Measurements from ENCODE around the gene SHANK3. TPM values are rescaled to one million over a fixed set of nuclear protein-coding genes. Genes with fewer than 3 reads are reported as not detected.

The SHANK3 gene
- polyA plus RNA-seq, 1 of the 3 experiments (the other 2 are of a cell fraction) = 1.5 TPM

GRCh38 chr22:50713571-50714056 lies 41.0 kb downstream of the SHANK3 start:
- Histone ChIP-seq H3K27me3 (ENCODE audit: insufficient read depth) (no peaks in the 10 kb centered on the region), H3F3A (replicated peaks; ENCODE audit: insufficient read depth) (no peaks in the 10 kb centered on the region), H3K9ac (no peak overlapping the region), H3K9me3 (no peaks in the 10 kb centered on the region), H3K36me3 (replicated peaks in 1 of 2; ENCODE audit: control insufficient read depth in 1 of 2, insufficient read depth in 2 of 2, low read length in 1 of 2) (no peaks in the 10 kb centered on the region), H4K20me1 (ENCODE audit: insufficient read depth) (no peaks in the 10 kb centered on the region), H3K4me2 (no peak overlapping the region), H3K27ac (ENCODE audit: low read depth in 2 of 2, low read length in 1 of 2) (no peak overlapping the region), H2AFZ (ENCODE audit: low read depth) (no peak overlapping the region), H3K4me1 (ENCODE audit: control insufficient read depth in 1 of 2, insufficient read depth in 2 of 2, low read depth in 1 of 2, low read length in 1 of 2) (no peaks in the 10 kb centered on the region), H3K4me3 (ENCODE audit: low read depth in 2 of 2, low read length in 1 of 2) (no peak overlapping the region), H3K79me2 (ENCODE audit: insufficient read depth) (no peaks in the 10 kb centered on the region), H3K9me2 (no peaks in the 10 kb centered on the region)
- no peak for DNase-seq
- WGBS (ENCODE audit: low lambda C conversion rate) = 68% methylated on average over 4 of the region's 5 CpGs
- ChIA-PET POLR2A (no interaction called here), CTCF (interaction anchor here (1.1 kb wide), 1 partner anchor 93 kb away, joined by 3 read pairs; no protein-coding TSS in a partner anchor)
- TF ChIP-seq GATA2 (CRISPR knock-in tag; IDR thresholded peaks at IDR 0.05) (no peak), SMC3 (IDR thresholded peaks at IDR 0.05; ENCODE audit: low read depth, low read length) (no peak), GABPA (IDR thresholded peaks at IDR 0.05; ENCODE audit: low read depth) (no peak), MXI1 (IDR thresholded peaks at IDR 0.05; ENCODE audit: low read depth, low read length) (no peak)
- TF ChIP-seq, protein P1, sequence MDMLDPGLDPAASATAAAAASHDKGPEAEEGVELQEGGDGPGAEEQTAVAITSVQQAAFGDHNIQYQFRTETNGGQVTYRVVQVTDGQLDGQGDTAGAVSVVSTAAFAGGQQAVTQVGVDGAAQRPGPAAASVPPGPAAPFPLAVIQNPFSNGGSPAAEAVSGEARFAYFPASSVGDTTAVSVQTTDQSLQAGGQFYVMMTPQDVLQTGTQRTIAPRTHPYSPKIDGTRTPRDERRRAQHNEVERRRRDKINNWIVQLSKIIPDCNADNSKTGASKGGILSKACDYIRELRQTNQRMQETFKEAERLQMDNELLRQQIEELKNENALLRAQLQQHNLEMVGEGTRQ (IDR thresholded peaks at IDR 0.05; ENCODE audit: borderline replicate concordance, low read depth, low read length) = no peak

GRCh38 chr22:50714150-50714549 lies 41.5 kb downstream of the SHANK3 start:
- DNase-seq = no peak
- no peak overlapping the region for H3K4me3 ChIP-seq (ENCODE audit: low read depth in 2 of 2, low read length in 1 of 2)
- H3K4me2 ChIP-seq = no peak overlapping the region
- no peaks in the 10 kb centered on the region for H3F3A ChIP-seq (replicated peaks; ENCODE audit: insufficient read depth)
- H2AFZ ChIP-seq (ENCODE audit: low read depth) = no peak overlapping the region
- no peaks in the 10 kb centered on the region for H3K27me3 ChIP-seq (ENCODE audit: insufficient read depth)
- POLR2A ChIA-PET = no interaction called here
- H3K27ac ChIP-seq (ENCODE audit: low read depth in 2 of 2, low read length in 1 of 2) = no peak overlapping the region
- no peaks in the 10 kb centered on the region for H3K36me3 ChIP-seq (replicated peaks in 1 of 2; ENCODE audit: control insufficient read depth in 1 of 2, insufficient read depth in 2 of 2, low read length in 1 of 2)
- H4K20me1 ChIP-seq (ENCODE audit: insufficient read depth) = no peaks in the 10 kb centered on the region
- no peaks in the 10 kb centered on the region for H3K9me3 ChIP-seq
- no peaks in the 10 kb centered on the region for H3K9me2 ChIP-seq
- no peaks in the 10 kb centered on the region for H3K4me1 ChIP-seq (ENCODE audit: control insufficient read depth in 1 of 2, insufficient read depth in 2 of 2, low read depth in 1 of 2, low read length in 1 of 2)
- WGBS (ENCODE audit: low lambda C conversion rate) = 95% methylated on average over 3 of the region's 7 CpGs
- H3K79me2 ChIP-seq (ENCODE audit: insufficient read depth) = no peaks in the 10 kb centered on the region
- no peak for TF ChIP-seq GATA2 (CRISPR knock-in tag; IDR thresholded peaks at IDR 0.05)
- no peak for TF ChIP-seq TAF1 (IDR thresholded peaks at IDR 0.05; ENCODE audit: borderline replicate concordance, low read depth, low read length)
- TF ChIP-seq POLR2AphosphoS5 (IDR thresholded peaks at IDR 0.05; ENCODE audit: low read depth, low read length) = no peak
- no peak for TF ChIP-seq IRF3 (IDR thresholded peaks at IDR 0.05; ENCODE audit: low read depth, low read length)
- TF ChIP-seq YY1 (IDR thresholded peaks at IDR 0.05; ENCODE audit: low read depth) = no peak
- TF ChIP-seq SMC3 (IDR thresholded peaks at IDR 0.05; ENCODE audit: low read depth, low read length) = no peak
- no peak for TF ChIP-seq PBX3 (IDR thresholded peaks at IDR 0.05)
- CTCF ChIA-PET = no interaction called here
- no peak overlapping the region for H3K9ac ChIP-seq
